ENCODE measurements around the gene TUBA1B. TPM values are rescaled to one million over a fixed set of nuclear protein-coding genes. Genes with fewer than 3 reads are reported as not detected.
A peak's percentile ranks its signal among the peaks of the same experiment; 100 is the strongest.

TUBA1B gene
- total and polyA plus RNA-seq, 2 of the 13 experiments (the other 11 are each of a cell fraction or from before 2014, with no cell fraction given) = 1,275 to 1,353 TPM

DNA sequence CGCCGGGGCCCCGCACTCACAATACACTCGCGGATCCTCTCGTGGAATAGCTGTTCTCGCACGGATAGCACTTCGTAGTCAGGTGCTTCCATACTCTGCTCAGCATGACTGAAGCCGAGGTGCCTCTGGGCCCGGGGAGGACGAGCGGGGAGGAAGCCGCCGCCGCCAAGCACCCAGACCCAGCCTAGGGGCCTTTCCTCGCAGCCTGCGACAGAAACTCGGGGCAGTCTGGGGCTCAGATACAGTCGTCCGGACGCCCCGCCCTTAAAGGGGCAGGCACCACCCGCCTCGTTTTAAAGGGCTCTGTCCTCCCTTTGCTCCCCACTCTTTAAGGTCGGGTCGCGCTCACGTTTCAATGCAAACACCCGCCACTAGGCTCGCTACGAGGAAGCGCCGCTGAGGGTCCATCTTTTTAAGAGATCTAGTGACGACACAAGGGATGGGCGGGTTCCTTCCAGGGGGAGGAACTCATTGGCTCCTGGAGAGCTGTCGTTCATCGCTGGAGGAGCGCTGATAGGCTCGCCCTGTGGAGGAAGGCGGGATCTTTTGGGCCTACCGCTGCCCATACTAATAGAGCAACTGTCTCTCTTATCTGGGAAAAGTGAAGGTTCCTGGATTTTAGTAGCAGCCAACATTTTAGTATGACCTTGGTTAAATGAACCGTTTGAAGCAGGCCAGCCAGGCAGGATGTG lies 20.6 kb downstream of the TUBA1B start, which contains the start of gene LMBR1L (continued):
- TF ChIP-seq, protein P1, sequence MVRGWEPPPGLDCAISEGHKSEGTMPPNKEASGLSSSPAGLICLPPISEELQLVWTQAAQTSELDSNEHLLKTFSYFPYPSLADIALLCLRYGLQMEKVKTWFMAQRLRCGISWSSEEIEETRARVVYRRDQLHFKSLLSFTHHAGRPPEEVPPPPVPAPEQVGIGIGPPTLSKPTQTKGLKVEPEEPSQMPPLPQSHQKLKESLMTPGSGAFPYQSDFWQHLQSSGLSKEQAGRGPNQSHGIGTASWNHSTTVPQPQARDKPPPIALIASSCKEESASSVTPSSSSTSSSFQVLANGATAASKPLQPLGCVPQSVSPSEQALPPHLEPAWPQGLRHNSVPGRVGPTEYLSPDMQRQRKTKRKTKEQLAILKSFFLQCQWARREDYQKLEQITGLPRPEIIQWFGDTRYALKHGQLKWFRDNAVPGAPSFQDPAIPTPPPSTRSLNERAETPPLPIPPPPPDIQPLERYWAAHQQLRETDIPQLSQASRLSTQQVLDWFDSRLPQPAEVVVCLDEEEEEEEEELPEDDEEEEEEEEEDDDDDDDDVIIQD (CRISPR knock-in tag; IDR thresholded peaks at IDR 0.05; ENCODE audit: low read depth) = peak; percentile 46
- TF ChIP-seq POLR2AphosphoS5 (IDR thresholded peaks at IDR 0.05; ENCODE audit: low read depth, low read length) (peak; percentile 86), ZNF879 (CRISPR knock-in tag; IDR thresholded peaks at IDR 0.05) (no peak), IRF1 (CRISPR knock-in tag; IDR thresholded peaks at IDR 0.05; ENCODE audit: low read depth) (no peak), JARID2 (CRISPR knock-in tag; IDR thresholded peaks at IDR 0.05; ENCODE audit: insufficient replicate concordance) (no peak), ETV5 (CRISPR knock-in tag; IDR thresholded peaks at IDR 0.05; ENCODE audit: borderline replicate concordance) (no peak), ATF7-NPFF (CRISPR knock-in tag; IDR thresholded peaks at IDR 0.05; ENCODE audit: low read depth) (peak; percentile 26; the same call in 1 of the 2 replicates), ZFP37 (CRISPR knock-in tag; IDR thresholded peaks at IDR 0.05; ENCODE audit: borderline replicate concordance) (peak; percentile 48; the same call in 1 of the 2 replicates), TMF1 (CRISPR knock-in tag; IDR thresholded peaks at IDR 0.05; ENCODE audit: low read depth) (no peak), ZNF777 (CRISPR knock-in tag; IDR thresholded peaks at IDR 0.05) (peak; percentile 48; the same call in 1 of the 2 replicates), ZNF24 (IDR thresholded peaks at IDR 0.05) (no peak), ZNF878 (CRISPR knock-in tag; IDR thresholded peaks at IDR 0.05) (no peak), FOSL1 (CRISPR knock-in tag; IDR thresholded peaks at IDR 0.05; ENCODE audit: borderline replicate concordance) (no peak), GABPA (IDR thresholded peaks at IDR 0.05; ENCODE audit: low read depth, low read length) (no peak), GABPA (CRISPR knock-in tag; IDR thresholded peaks at IDR 0.05; ENCODE audit: low read depth) (peak; percentile 38), ZSCAN5A (CRISPR knock-in tag; IDR thresholded peaks at IDR 0.05; ENCODE audit: borderline replicate concordance) (no peak)
- TF ChIP-seq, protein P2, sequence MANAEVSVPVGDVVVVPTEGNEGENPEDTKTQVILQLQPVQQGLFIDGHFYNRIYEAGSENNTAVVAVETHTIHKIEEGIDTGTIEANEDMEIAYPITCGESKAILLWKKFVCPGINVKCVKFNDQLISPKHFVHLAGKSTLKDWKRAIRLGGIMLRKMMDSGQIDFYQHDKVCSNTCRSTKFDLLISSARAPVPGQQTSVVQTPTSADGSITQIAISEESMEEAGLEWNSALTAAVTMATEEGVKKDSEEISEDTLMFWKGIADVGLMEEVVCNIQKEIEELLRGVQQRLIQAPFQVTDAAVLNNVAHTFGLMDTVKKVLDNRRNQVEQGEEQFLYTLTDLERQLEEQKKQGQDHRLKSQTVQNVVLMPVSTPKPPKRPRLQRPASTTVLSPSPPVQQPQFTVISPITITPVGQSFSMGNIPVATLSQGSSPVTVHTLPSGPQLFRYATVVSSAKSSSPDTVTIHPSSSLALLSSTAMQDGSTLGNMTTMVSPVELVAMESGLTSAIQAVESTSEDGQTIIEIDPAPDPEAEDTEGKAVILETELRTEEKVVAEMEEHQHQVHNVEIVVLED (CRISPR knock-in tag; IDR thresholded peaks at IDR 0.05; ENCODE audit: borderline replicate concordance) = peak; percentile 71; the same call in 1 of the 2 replicates
- TF ChIP-seq, protein P3, sequence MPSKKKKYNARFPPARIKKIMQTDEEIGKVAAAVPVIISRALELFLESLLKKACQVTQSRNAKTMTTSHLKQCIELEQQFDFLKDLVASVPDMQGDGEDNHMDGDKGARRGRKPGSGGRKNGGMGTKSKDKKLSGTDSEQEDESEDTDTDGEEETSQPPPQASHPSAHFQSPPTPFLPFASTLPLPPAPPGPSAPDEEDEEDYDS (CRISPR knock-in tag; IDR thresholded peaks at IDR 0.05) = peak; percentile 99
- TF ChIP-seq, protein P4, sequence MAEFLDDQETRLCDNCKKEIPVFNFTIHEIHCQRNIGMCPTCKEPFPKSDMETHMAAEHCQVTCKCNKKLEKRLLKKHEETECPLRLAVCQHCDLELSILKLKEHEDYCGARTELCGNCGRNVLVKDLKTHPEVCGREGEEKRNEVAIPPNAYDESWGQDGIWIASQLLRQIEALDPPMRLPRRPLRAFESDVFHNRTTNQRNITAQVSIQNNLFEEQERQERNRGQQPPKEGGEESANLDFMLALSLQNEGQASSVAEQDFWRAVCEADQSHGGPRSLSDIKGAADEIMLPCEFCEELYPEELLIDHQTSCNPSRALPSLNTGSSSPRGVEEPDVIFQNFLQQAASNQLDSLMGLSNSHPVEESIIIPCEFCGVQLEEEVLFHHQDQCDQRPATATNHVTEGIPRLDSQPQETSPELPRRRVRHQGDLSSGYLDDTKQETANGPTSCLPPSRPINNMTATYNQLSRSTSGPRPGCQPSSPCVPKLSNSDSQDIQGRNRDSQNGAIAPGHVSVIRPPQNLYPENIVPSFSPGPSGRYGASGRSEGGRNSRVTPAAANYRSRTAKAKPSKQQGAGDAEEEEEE (CRISPR knock-in tag; IDR thresholded peaks at IDR 0.05; ENCODE audit: borderline replicate concordance) = no peak
- TF ChIP-seq, protein P5, sequence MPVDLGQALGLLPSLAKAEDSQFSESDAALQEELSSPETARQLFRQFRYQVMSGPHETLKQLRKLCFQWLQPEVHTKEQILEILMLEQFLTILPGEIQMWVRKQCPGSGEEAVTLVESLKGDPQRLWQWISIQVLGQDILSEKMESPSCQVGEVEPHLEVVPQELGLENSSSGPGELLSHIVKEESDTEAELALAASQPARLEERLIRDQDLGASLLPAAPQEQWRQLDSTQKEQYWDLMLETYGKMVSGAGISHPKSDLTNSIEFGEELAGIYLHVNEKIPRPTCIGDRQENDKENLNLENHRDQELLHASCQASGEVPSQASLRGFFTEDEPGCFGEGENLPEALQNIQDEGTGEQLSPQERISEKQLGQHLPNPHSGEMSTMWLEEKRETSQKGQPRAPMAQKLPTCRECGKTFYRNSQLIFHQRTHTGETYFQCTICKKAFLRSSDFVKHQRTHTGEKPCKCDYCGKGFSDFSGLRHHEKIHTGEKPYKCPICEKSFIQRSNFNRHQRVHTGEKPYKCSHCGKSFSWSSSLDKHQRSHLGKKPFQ (CRISPR knock-in tag; IDR thresholded peaks at IDR 0.05; ENCODE audit: insufficient replicate concordance) = no peak
